NCI-H446 treated with DMSO at 0.1 percent for 48 hours (cell line): Measurements from ENCODE around the gene CAMK1D.
"Not testable (repeated sequence)": the region's sequence is repeated elsewhere in the genome, so short reads cannot be mapped to it uniquely, and the experiment has no call there.

Experiments used
- DNase-seq: peaks from one replicate; lab custom pipeline; 2025; lab: John Stamatoyannopoulos, UW

Gene CAMK1D

DNA sequence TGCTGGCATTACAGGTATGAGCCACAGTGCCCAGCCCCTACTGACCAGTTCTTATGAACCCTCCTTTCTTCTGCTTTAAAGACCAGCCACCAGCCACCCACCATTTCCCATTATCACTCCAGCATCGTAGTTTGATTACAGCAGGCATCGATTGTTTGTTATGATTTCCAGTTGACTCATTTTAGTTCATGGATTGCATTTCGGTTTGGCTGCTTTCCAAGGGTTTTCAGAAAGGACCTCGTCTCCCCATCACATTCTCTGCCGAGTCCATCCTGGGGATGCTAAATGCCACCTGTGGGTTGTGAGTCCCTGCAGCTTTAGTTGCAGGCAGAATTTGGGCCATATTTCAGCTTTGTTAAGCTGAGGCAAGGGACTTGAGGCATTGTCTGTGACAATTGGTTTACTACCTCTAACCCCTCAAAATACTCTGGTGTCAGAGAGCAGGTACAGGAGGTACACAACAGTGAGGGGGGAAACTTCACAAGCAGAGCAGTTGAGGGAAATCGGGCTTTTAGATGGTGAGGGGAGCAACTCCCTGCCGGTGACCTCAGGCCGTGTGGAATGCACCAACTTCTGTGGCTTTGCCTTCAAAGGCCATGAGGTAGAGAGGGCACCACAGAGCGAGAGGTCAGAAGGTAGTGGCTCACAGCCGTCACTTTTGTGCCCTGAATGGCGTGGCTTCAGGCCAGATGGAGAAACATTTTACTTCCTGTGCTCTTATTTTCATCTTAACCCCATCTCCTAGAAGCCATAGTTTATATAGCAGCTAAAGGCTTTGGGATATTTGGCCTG lies 448.3 kb downstream of the CAMK1D start:
- no peak for DNase-seq

DNA sequence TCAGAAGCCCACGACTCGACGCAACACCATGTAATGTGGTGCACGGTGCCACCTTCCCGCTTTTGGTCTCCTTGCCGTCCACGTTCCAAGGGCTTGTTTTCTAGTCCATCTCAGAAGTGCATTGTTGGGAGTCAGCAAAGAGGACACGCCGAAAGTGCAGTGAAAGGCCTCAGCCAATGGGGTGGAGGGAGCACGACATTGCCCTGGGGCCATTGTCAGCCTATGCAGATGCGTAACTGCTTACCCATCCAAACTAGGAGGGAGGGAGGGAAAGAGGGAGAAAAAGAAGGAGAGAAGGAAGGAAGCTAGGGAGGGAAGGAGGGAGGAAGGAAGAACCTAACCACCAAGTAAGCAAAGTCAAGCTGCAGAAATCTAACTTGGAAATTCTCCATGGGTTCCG lies 449.8 kb downstream of the CAMK1D start:
- DNase-seq = no peak

DNA sequence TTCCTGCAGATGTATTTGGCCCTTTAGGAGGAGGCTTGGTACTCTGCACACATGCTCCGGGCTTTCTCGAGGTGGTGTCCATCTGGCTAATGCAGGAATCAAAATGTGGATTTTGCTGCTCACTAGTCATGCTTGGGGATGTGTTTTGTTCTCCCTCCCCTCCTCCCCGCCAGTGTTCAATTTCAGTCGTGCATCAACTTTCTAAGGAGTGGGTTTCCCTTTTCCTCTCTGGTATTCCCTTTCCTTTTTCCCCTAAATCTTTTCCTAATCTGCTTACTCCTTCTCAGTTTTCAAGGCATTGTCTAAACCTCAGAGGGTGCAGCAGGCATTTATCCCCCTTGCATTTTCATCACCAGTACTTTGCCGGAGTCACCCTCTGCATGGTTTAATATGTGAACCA lies 450.4 kb downstream of the CAMK1D start:
- DNase-seq = no peak

DNA sequence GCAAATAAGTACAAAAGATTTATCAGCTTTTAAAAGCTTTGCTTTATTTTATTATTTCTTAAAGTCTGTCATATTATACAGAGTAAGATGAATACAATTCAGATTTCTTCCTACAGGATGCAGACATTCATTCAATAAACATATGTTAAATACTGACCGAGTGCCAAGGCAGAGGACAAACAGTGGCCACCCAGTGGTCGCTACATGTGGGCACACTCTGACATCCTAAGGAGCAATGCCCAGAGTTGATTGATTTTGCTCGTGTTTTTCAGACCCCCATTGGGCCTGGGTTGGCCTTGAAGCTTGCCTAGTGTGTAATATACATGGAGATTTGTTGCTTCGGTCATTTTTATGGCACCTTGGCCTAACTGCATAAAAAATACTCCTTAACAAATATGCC lies 451.0 kb downstream of the CAMK1D start:
- DNase-seq = no peak

DNA sequence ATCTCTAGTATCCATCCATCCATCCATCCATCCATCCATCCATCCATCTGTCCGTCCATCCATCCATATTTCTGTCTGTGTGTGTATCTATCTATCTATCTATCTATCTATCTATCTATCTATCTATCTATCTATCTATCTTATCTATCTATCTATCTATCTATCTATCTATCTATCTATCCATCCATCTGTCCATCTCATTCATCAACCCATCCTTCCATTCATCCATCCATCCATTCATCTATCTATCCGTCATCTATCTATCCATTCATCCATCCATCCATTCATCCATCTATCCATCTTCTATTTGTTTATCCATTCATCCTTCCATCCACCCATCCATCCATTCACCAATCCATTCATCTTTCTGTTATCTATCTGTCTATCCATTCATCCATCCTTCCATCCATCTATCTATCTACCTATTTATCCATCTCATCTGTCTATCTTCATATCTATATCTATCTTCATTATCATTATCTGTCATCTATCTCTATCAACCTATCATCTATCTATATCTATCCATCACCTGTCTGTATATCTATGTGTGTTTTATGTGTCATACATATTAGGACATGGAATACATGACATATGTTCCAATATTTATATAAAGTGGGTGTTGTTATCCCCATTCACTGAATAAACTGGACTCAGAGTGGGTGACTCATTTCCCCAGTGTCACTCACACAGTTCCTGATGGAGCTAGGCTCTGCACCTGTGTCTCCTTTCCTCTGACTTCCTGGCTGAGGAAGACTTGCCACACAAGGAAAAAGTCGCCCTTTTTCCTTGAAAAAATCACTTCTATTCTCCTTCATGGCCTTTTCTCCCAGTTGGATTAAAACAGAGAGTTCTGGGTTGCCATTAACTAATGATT lies 452.1 kb downstream of the CAMK1D start:
- no peak for DNase-seq

DNA sequence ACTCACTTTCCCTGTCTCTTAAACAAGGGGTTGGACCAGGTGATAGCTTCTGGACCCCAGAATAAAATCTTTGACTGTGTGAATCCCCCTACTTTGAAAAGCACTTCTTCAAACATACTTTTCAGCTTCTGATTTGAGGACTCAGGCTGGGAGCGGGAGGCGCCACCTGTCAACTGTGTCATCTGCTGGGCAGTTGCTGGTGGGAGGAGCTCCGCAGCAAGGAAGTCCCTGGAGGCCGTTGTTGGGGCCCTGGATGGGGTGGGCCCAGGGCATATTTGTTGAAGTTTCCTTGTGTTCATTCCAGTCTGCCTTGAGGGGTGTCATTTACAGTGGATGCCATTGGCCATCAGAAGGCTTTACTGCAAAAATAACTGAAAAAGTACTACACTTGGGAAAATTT lies 454.4 kb downstream of the CAMK1D start:
- no peak for DNase-seq

DNA sequence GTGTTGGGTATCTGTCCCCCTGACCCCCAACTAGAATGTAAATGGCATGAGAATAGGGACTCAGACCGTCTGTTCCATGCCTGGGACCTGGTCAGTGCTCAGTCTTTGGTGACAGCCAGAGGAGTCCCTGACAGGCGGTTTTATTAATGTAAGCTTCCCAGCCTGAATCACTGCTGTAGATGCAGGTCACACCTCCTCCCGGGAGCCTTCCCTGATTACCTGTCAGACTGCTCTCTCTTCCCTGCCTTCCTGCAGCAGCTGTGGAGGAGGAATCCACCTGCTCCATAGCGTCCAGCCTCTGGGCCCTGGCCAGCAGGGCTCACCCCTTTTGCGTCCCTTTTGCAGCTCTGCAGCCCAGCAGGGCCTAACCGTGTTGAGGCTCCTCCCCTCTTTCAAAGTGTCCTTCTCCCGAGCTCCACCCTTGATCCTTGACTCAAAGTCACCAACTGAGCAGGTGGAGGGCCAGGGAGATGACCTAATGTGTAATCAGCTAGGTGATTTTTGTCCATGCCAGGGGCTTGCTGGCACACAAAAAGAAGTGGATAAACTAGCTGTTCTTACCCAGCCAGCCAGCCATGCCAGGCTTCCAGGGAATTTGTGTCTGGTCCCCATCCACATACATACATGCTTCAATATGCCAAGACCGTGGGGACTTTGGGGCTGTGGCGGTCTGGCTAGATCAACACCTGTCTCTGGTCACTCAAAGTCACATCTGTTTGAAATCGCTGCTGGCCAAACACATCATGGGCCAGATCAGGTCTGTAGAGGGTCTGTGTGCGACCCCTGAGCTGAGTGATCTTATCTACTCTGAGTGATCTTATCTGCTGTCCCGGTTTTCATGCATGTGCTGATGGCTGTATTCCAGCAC lies 457.1 kb downstream of the CAMK1D start:
- DNase-seq = no peak

DNA sequence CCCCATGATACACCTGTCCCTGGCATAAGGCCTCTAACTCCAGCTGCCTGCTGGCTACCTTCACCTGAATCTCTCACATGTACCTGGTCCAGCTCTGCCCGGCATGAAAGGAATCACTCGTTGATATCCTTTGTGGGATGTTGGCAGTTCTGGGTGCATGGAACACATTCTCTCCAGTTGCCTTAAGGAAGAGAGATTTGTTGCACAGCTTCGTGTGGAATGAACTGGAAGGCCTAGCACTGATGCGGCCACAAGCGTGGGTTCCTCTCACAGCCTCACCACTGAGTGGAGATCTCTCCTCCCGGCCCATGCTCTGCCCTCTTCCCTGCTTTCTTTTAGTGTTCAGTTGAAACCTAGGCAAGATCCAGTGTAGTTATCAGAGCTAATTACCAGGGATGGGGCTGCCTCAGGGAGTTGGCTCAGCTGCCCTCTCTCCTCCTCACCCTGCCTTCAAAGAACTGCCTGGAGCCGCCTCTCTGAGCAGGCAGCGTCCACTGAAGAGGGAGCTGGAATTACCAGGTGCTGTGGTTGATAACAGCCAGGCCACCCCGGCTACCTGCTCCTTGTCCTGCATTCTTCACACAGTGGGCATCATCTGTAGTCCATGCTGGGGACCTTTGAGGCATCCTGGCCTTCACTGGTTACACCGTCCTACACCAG lies 457.9 kb downstream of the CAMK1D start:
- DNase-seq = no peak

DNA sequence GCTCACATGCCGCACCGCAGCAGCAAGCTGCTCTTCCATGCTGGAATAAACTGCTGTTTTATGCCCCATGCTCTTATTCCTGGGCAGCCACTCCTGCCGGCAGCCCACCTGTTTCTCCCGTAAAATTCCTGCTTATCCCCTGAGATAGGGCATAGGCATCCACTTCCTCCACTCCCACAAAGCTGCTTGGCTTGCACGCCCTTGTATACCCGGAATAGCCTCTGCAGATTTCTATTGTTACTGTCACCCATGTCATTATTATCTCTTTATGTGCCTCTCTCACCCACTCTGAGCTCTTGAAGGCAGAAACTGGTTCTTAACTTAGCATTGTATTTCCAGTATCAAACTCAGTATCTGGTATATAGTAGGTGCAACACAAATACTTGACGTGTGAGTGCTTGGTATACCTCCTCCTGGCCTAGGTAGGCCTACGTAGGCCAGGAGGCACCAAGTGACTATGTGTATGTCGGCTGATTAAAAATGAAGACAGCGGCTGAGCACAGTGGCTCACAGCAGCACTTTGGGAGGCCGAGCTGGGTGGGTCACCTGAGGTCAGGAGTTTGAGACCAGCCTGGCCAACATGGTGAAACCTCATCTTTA lies 458.8 kb downstream of the CAMK1D start:
- DNase-seq = no peak

DNA sequence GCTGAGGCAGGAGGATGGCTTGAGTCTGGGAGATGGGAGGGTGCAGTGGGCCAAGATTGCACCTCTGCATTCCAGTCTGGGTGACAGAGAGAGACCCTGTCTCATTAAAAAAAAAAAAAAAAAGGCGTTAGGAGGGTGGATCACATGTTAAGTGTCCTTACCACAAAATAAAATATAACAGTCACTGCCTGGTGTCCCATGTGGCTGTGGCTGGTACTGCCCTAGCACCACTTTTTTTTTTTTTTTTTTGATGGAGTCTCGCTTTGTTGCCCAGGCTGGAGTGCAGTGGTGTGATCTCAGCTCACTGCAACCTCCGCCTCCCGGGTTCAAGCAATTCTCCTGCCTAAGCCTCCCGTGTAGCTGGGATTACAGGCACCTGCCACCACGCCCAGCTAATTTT lies 460.7 kb downstream of the CAMK1D start:
- not testable (repeated sequence) for DNase-seq

DNA sequence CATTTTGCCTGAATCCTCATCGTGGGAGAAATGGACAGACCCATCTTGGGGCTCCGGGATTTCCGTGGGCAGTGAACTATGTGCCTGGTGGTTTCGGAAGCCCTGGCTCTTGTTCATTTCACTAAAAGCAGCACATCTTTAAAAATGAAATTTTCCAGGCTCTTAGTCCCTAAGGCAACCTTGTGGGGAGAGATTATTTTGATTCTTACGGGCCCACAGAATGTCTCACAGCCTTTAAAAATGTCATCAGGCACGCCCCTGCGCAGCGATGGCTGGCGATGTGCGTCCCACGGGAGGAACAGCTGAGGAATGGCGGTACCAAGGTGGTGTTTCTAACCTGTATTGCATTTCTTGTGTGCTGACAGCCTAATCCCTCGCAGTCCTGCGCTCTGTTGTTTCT lies 462.5 kb downstream of the CAMK1D start:
- no peak for DNase-seq

DNA sequence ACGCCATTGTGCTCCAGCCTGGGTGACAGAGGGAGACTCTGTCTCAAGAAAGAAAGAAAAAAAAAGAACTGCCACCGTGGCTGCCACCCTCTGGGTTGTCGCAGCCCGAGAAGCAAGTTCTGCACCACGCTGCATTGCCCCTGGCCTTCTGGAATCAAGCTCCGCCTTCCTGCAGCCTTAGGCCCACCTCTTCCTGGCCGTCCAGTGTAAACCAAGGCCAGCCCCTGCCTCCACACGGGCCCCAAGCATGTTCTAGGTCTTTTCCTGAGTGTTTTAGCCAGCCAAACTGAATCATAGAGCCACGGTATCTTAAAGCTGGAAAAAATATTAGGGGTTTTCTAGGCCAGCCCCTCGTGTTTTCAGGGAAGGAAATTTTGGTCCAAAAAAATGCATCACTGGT lies 463.2 kb downstream of the CAMK1D start:
- DNase-seq = no peak

DNA sequence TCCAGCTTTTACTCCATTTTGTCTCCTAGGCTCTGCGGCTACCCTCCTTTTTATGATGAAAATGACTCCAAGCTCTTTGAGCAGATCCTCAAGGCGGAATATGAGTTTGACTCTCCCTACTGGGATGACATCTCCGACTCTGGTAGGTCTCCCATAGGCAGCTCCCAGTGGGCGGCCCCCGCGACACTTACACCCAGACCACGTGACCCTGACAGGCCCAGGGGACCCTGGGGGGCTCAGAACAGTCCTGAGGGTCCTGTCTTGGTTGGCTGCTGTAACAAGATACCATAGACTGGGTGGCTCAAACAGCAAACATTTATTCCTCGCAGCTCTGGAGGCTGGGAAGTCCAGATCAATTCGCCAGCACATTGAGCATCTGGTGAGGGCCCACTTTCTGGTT lies 464.8 kb downstream of the CAMK1D start:
- no peak for DNase-seq

DNA sequence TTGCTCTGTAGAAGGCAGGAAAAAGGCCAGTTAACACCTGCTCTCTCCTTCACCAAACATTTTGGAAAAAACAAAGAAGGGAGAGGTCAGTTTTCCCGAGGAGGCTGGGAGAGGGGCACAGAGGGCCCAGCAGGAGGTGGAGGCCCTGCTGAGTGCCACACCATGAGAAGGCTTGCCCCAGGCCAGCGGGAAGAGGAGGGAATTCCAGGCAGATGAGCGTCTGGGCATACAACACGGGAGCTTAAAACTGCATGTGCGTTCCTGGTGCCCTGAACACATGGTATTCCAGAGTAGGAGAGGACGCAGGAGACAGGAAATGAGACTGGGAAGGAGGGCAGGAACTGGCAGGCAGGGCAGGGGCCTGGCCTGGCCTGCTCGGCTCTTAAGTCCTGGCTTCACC lies 469.7 kb downstream of the CAMK1D start:
- DNase-seq = no peak

DNA sequence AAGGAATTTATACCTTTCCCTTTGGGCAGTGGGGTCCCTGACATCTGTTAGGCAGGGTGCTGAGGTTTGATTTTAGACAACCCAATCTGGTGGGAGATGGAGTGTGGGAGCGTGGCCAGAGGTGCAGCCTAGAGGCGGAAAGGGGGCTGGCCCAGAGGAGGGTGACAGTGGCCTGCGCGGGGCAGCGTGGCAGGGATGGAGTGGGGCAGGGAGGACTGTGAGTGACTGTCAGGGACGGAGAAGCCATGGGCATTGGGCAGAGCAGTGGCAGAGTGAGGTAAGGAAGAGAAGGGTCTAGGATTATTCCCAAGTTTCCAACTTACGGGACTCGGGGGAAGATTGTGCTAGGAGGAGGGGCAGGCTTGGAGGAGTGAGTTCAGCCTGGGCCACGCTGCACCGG lies 470.3 kb downstream of the CAMK1D start:
- no peak for DNase-seq

DNA sequence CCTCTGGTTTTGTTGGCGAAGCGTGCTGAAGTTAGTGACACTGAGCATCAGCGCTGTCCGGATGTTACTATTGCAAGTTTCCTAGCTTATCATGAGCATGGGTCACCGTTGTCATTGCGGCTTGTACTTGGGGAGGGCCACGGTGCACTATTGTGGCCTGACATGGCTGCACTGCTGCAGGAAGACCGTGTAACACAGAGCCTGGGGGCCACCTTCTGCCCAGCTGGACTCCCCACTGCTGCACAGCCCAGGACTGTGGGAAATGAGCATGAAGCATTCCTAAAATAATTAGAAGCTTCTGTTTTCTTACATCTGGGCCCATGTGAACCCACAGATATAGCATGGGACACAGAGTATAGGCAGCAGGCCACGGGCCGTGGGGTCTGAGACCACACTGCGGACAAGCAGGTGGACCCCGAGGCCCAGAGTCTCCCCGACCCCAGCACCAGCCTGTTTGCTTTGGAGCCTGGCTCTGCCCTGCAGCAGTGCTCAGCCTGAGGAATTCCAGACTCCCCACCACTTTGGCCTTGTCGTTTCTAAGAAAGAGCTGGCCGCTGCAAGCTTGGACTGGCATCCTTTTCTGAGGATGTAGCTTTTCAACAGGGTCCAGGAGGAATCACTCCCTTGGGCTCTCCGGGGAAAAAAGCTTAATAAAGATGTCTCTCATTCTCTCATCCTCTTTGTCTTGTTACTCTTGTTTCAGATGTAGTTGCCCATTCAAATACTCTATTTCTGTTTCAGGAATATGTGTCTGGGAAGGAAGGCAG lies 473.0 kb downstream of the CAMK1D start:
- no peak for DNase-seq

DNA sequence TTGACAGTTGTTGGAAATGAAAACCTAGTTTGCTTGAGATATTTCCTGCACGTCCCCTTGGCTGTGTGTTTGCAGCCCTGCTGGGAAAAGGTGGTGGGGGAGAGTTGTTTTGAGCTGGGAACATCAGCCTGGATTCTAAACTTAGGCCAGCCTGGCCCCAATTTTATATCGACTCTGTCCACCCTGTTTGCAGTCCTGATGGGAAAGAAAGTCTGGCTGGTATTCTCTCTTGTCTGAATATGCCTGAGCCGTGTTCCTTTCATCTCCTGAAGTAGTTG lies 473.5 kb downstream of the CAMK1D start:
- DNase-seq = no peak

DNA sequence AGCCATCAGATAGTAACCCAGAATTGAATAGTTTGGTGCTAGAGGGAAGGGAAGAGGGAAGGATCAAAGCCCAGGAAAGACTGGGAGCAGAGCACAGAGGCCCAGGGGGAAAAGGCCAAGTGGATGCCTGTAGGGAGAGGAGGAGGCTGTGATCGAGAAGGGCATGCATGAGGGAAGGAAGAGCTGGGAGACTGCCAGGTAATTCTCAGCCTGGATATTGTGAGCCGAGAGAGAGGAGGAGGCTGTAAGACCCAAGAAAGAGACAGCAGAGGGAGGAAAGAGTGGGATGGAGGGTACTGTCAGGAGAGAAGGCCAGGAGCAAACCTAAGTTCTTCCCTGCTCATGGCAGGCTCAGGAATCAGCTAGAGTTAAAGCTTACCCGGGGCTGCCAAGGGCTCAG lies 474.0 kb downstream of the CAMK1D start:
- no peak for DNase-seq

DNA sequence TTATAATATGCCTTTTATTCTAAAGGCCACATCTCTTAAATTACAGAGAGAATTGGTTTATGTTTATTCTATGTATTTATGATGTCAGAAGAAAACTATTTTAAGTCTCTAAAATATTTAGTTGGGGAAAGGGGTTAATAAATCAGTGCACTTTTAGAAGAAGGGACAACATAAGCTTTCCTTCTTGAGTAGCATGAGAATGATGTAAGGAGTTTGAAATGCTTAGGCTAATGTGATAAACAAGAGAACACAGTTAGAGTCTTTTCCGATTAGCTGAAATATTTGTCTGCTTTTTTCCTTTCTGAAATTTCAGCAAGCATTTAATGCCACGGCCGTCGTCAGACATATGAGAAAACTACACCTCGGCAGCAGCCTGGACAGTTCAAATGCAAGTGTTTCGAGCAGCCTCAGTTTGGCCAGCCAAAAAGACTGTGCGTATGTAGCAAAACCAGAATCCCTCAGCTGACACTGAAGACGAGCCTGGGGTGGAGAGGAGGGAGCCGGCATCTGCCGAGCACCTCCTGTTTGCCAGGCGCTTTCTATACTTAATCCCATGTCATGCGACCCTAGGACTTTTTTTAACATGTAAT lies 476.0 kb downstream of the CAMK1D start:
- DNase-seq = no peak

DNA sequence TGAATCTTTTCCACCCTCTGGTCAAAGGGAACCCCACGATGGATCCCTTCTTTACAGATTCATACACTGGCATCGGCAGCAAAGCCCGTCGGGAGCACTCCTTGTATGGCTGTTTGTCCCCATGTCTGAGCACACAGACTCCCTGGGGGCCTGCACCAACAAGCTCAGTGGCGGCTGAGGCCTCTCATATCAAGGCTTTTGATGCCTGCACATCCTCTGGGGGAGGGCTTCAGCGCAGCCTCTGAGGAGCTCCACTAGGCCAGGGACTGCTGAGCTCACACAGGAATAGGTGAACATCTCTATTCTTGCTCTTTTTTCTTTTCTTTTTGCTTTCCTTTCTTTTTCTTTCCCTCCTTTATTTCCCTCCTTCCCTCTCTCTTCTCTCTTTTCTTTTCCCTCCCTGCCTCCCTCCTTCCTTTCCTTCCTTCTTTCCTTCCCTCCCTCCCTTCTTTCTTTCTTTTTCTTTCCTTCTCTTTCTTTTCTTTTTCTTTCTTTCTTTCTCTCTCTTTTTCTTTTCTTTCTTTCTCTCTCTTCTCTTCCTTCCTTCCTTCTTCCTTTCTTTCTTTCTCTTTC lies 477.5 kb downstream of the CAMK1D start:
- no peak for DNase-seq
